AG09319 (cell line): ENCODE data around the gene CASD1.

Experiments used
- DNase-seq: peaks from one replicate; pipeline ENCODE4 v3.0.0-alpha.2; 2010; ENCODE audit warnings: low read depth; ENCODE audit errors: extremely low read depth
- CTCF ChIP-seq: IDR thresholded peaks from 2 replicates; pipeline ENCODE4 v1.5.1; 2011; ENCODE audit warnings: low read depth, mild to moderate bottlenecking, inconsistent platforms, low read length, moderate library complexity

The CASD1 gene

GRCh38 chr7:94579470-94579869, 69.9 kb downstream of the CASD1 start:
- no peak for DNase-seq
- TF ChIP-seq CTCF, result no peak

- no peak for TF ChIP-seq CTCF
- DNase-seq, result no peak
These were observed 71.0 kb downstream of the CASD1 start for GRCh38 chr7:94580601-94581000.

GRCh38 chr7:94584113-94584512, 74.5 kb downstream of the CASD1 start:
- peak; percentile 23 for DNase-seq

GRCh38 chr7:94588075-94588474, 78.5 kb downstream of the CASD1 start:
- no peak for TF ChIP-seq CTCF
- no peak for DNase-seq

More at GRCh38 chr7:94584113-94584512, 74.5 kb downstream of the CASD1 start:
- no peak for TF ChIP-seq CTCF

GRCh38 chr7:94590526-94591162, 81.0 kb downstream of the CASD1 start:
- no peak for TF ChIP-seq CTCF

GRCh38 chr7:94591176-94591575, 81.6 kb downstream of the CASD1 start:
- TF ChIP-seq CTCF, result no peak
- DNase-seq, result no peak

More at GRCh38 chr7:94590526-94591162, 81.0 kb downstream of the CASD1 start:
- DNase-seq, result no peak

- DNase-seq, result no peak
These were observed 85.3 kb downstream of the CASD1 start for GRCh38 chr7:94594882-94595281.

More at GRCh38 chr7:94594882-94595281, 85.3 kb downstream of the CASD1 start:
- TF ChIP-seq CTCF, result no peak
